ENCODE data around the gene HEATR5B.

DNA sequence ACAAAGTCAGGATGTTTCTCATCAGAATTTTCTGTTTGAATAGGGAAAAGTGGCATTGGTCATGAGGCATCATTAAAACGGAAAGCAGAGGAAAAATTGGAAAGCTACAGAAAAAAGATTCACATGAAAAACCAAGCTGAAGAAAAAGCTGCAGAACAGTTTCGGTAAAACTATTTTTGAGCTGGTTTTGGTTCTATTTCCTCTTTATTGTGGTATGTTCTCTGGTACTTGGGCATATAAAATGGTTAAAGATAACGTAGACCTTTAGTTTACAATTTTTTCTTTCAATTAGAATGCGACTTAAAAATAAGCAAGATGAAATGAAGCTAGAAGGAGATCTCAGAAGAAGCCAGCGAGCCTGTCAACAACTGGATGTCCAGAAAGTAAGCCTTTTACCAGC, 7.7 kb upstream of the HEATR5B start:
- TF ChIP-seq, protein P1, sequence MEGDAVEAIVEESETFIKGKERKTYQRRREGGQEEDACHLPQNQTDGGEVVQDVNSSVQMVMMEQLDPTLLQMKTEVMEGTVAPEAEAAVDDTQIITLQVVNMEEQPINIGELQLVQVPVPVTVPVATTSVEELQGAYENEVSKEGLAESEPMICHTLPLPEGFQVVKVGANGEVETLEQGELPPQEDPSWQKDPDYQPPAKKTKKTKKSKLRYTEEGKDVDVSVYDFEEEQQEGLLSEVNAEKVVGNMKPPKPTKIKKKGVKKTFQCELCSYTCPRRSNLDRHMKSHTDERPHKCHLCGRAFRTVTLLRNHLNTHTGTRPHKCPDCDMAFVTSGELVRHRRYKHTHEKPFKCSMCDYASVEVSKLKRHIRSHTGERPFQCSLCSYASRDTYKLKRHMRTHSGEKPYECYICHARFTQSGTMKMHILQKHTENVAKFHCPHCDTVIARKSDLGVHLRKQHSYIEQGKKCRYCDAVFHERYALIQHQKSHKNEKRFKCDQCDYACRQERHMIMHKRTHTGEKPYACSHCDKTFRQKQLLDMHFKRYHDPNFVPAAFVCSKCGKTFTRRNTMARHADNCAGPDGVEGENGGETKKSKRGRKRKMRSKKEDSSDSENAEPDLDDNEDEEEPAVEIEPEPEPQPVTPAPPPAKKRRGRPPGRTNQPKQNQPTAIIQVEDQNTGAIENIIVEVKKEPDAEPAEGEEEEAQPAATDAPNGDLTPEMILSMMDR (IDR thresholded peaks at IDR 0.05) = no peak
- TF ChIP-seq POLR2A (IDR thresholded peaks at IDR 0.05) = no peak
